GM19452 (cell line): ENCODE data around the gene PLG.
"Not testable (repeated sequence)": the region's sequence is repeated elsewhere in the genome, so short reads cannot be mapped to it uniquely, and the experiment has no call there.

Experiments
- ATAC-seq: cut with Tn5 transposase; IDR thresholded peaks from one replicate; pipeline ENCODE4 v1.9.1; 2021; ENCODE audit not compliant: unreplicated experiment

Gene PLG

DNA sequence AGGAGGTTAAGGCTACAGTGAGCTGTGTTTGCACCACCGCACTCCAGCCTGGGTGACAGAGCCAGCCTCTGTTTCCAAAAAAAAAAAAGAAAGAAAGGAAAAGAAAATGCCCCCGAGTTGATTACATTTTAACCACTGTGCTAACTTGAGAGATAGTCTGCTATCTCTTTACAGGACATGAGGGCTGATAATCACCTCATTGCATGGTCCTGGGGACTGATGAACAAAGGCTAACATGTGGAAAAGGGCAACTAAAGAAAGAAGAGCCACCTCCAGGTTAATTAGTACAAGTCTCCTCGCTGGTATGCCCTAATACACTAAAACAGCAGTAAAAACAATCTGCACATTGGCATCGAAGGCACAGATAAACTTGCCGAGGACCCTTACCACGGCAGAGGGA lies 4.2 kb upstream of the PLG start:
- no peak for ATAC-seq

DNA sequence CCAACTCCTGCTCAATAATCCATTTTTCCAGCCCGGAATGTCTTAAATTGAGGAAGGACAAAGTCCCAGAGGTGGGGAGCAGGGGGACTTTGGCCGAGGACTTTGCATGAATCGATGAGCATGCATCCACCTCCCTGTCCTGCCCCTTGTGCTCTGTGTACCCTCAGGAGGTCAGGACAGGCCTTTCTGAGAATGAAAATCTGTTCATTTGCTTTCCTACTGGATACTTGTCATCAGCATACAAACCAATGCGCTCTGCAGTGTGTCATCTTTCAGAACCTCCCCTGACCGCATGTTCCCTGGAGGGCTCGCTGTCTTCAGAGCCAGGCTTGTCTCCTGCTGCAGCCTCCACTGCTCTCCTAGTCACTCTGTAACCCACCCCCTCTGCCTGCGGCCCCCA lies 2.6 kb downstream of the PLG start:
- ATAC-seq = not testable (repeated sequence)

- not testable (repeated sequence) for ATAC-seq
Measured at GRCh38 chr6:160708993-160709392, 6.9 kb downstream of the PLG start.

GRCh38 chr6:160714731-160715316 lies 12.8 kb downstream of the PLG start:
- ATAC-seq = no peak

GRCh38 chr6:160730911-160731310 lies 28.9 kb downstream of the PLG start:
- ATAC-seq = no peak

DNA sequence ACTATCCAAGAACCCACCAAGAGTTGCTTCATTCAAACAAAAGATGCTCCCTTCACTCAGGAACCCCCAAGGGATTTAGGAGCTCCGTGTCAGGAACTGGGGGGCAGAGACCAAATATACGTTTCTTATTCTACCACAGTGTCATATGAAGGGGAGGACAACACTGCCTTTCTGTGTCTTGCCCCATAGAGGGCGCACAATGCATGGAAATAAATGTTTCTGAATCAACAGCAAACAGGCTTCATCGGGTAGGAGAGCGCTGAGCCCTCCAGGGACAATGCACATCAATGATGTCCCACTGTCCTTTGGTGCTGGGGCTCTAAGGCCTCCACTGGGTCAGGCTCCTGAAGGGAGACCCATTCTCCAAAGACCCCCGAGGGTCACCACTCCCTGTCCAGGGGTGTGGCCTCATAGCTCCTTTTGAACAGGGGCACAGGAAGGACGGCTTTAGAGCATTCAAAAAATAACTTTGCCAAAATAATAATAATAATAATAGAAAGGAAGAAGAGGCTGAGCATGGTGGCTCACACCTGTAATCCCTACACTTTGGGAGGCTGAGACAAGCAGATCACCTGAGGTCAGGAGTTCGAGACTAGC lies 31.1 kb downstream of the PLG start:
- ATAC-seq = peak; percentile 83

DNA sequence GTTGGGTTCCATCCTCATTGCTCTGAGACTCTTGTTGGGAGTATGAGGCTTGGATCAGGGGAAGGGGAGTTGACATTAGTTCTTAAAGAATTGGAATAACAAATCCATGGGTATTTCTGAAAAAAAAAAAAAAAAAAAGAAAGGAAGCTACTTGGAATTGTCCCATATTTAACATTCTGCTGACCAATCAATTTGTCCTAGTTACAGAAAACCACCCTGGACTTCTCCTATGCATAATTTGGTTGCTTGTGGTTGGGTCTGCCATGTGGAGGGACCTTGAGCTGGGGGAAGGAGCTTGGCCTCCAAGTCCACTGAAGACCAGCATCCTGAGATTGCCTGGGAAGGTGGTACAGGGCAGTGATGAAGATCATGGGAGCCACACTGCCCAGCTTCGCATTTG lies 32.6 kb downstream of the PLG start:
- no peak for ATAC-seq

GRCh38 chr6:160735523-160735922 lies 33.5 kb downstream of the PLG start:
- peak; percentile 51 for ATAC-seq

DNA sequence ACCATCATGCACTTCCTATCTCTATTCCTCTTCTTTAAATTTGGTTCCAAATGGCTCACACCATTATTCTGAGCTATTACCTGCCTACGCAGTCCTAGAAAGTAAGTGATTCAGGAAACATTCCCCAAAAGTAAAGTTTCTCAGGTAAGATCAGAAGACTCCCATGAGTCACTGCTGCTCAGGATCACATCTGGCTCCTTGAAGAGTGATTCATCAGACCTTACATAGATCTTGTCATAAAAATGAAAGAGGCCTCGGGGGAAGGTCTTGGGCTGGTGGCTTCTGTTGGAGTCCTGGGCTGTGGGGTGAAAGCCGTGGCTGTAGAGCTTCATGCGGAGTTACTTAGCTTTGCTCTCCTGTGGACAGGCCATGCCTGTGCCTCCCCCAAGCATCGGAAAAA lies 35.9 kb downstream of the PLG start:
- ATAC-seq = no peak

- no peak for ATAC-seq
Measured at GRCh38 chr6:160739955-160740354, 37.9 kb downstream of the PLG start.

GRCh38 chr6:160741012-160741411 lies 39.0 kb downstream of the PLG start:
- ATAC-seq = peak; percentile 98

- peak; percentile 57 for ATAC-seq
Measured at GRCh38 chr6:160742090-160742489, 40.0 kb downstream of the PLG start.

- peak; percentile 69 for ATAC-seq
Measured at GRCh38 chr6:160750276-160750689, 48.2 kb downstream of the PLG start.

DNA sequence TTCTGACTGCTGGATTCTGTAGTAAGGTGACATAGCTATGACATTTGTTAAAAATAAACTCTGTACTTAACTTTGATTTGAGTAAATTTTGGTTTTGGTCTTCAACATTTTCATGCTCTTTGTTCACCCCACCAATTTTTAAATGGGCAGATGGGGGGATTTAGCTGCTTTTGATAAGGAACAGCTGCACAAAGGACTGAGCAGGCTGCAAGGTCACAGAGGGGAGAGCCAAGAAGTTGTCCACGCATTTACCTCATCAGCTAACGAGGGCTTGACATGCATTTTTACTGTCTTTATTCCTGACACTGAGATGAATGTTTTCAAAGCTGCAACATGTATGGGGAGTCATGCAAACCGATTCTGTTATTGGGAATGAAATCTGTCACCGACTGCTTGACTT lies 51.2 kb downstream of the PLG start:
- ATAC-seq = not testable (repeated sequence)

GRCh38 chr6:160755165-160755564 lies 53.1 kb downstream of the PLG start:
- no peak for ATAC-seq

GRCh38 chr6:160756021-160756420 lies 54.0 kb downstream of the PLG start:
- ATAC-seq = no peak

DNA sequence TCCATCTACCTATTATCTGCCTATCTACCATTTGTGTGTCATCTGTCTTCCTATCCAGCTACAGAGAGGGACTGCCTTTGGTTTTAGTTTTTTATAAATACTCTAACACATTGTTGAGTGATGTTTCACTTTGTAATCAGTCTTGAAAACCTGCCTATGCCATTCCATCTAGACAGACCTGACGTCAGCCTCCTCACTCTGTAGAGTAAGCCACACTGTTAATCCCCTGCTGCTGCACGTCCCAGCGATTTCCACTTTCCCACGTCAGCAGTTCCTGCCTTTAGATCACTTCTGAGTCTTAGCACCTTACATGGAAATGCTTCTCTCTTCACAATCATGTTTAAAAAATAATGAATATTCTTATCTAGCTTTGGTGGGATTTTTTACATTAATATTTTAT lies 54.8 kb downstream of the PLG start:
- no peak for ATAC-seq

DNA sequence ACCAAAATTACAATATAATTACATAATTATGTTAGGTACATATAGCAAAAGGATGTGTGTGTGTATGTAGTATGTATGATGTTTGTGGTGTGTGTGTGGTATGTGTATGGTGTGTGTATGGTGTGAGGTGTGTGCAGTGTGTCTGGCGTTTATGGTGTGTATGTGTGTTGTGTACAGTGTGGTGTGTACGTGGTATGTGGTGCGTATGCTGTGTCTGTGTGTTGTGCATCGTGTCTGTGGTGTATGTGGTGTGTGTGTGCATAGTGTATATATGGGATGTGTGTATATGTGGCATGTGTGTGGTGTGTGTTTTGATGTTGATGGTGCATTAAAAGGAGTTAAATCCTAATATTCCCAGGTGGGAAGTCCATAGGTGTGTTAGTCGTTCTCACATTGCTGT lies 62.8 kb downstream of the PLG start:
- ATAC-seq = no peak

DNA sequence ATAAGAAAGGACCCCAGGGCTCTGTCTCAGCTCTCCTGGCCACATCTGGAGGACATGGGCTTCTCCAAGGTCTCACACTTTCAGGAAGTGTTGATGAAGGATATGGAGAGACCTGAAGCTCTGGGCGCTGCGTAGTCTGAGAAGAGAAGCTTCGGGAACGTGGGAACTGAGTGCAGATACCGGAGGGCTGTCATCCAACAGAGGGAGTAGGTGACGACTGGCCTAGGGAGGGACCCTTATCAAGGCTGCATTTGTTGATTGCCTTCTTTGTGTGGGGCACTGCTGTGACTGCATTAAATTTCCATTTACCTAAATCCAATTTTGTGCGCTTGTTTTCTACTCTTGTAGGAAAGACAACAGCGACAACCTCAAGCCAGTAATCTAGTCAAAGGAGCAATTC lies 63.4 kb downstream of the PLG start:
- no peak for ATAC-seq

DNA sequence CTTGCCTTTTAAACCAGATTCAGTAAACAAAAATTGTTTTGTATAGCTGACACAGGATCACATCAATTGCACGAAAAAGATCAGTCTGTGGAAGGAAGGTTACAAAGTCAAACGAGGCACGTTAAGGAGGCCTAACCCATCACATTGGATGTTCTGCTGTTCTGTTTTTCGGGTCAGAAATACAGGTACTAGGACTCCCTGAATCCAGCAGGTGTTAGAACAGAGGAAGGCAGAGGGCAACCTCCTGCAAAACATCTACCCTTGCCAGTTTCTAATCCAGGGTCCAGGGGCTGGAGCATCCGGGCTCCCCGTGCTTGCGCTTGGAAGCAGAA lies 64.6 kb downstream of the PLG start:
- ATAC-seq = no peak

DNA sequence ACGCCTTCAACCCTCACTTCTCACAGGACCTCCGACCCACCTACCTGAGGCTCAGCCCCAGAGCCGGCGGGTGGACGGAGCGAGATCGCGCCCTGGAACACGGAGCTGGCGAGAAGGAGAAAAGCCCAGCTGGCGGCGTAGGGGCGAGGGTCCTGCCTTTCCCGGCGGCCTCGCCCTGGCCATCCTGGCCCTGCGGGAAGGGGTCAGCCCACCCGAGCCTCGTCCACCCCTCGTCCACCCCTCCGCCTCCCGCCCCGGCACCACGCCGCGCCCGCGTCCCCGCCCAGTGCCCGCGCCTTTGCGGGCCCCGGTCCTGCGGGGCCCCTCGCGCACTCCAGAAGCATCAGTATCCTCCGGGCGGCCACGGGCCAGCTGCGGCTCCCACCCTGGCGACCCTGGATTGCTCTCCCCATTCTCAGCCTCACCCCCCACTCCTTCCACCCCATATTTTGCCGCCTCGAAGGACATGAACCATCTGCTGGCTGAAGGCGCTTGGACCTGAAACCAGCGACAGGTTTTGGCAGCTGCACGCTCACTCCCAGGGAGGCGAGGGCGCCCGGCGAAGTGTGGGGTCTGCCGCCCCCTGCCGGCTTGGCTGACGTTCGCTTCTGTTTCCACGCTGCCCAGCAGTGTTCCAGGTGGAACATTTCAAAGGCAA lies 65.1 kb downstream of the PLG start:
- ATAC-seq = peak; percentile 97

DNA sequence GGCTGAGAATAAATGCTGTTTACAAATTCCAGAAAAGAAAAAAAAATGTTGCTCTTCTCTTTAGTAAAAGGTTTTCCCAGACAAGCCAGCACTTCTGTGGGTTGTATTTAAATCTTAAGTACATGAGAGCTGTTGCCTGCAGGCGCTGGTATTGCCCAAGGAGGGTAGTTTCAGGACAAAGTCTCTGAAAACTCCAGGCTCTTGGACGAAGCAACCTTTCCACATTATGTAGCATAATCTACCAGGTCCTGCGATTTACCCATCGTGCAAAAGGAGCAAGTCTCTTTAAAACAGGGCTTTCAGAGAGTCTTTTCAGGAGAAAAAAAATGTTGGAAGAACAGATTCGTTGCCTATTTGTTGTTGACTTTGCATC lies 65.6 kb downstream of the PLG start:
- peak; percentile 16 for ATAC-seq

DNA sequence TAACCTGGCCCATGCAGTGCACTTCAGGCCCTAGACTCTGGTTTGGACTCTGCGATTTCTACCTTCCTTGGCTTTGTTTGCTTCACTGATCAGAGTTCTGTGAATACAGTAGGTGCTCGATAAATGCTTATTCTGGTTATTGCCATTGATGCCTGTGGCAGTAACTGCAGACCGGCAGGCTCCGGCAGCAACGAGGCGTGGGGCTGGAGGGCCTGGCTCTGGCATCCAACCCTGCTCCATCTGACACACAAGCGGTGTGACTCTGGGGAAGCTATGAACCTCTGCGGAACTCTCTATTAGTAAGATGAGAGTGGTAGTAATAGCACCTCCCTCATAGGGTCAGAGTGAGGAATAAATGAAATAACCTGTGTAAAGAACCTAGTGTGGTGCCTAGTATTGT lies 66.1 kb downstream of the PLG start:
- ATAC-seq = no peak
